ENCODE data around the gene OR1B1. TPM values are rescaled to one million over a fixed set of nuclear protein-coding genes. Genes with fewer than 3 reads are reported as not detected.

Gene OR1B1
- total RNA-seq, 1 experiment from 2014 or later, result not detected

- Histone ChIP-seq H3F3A (ENCODE audit: insufficient read depth, low read depth) (no peaks in the 10 kb centered on the region), H3K9me3 (ENCODE audit: insufficient read depth, low read depth) (no peaks in the 10 kb centered on the region), H3K27ac (no peak overlapping the region), H2AFZ (no peak overlapping the region), H3K27me3 (ENCODE audit: insufficient read depth, low read depth) (no peaks in the 10 kb centered on the region), H3K4me1 (replicated peaks; ENCODE audit: insufficient read depth) (no peaks in the 10 kb centered on the region), H3K4me3 (no peak overlapping the region), H3K4me2 (no peak overlapping the region), H3K79me2 (ENCODE audit: low read depth) (no peaks in the 10 kb centered on the region), H3K36me3 (ENCODE audit: low read depth) (no peaks in the 10 kb centered on the region), H4K20me1 (ENCODE audit: insufficient read depth) (no peaks in the 10 kb centered on the region), H3K9me2 (ENCODE audit: insufficient read depth) (no peaks in the 10 kb centered on the region)
- intact Hi-C loops (cut with micrococcal nuclease; ENCODE audit: unreplicated experiment), result no loop called here
- no peak for TF ChIP-seq EZH2 (IDR thresholded peaks at IDR 0.05; ENCODE audit: low read depth)
- TF ChIP-seq, protein P1, sequence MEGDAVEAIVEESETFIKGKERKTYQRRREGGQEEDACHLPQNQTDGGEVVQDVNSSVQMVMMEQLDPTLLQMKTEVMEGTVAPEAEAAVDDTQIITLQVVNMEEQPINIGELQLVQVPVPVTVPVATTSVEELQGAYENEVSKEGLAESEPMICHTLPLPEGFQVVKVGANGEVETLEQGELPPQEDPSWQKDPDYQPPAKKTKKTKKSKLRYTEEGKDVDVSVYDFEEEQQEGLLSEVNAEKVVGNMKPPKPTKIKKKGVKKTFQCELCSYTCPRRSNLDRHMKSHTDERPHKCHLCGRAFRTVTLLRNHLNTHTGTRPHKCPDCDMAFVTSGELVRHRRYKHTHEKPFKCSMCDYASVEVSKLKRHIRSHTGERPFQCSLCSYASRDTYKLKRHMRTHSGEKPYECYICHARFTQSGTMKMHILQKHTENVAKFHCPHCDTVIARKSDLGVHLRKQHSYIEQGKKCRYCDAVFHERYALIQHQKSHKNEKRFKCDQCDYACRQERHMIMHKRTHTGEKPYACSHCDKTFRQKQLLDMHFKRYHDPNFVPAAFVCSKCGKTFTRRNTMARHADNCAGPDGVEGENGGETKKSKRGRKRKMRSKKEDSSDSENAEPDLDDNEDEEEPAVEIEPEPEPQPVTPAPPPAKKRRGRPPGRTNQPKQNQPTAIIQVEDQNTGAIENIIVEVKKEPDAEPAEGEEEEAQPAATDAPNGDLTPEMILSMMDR (conservative IDR thresholded peaks at IDR 0.05), result no peak
- ChIA-PET POLR2A (ENCODE audit: unreplicated experiment) (no interaction called here), CTCF (no interaction called here)
- no TSS peak for BruUV-seq (replicated peaks)
- DNase-seq, result no peak
These were observed 15.2 kb downstream of the OR1B1 start for GRCh38 chr9:122642226-122642625.

GRCh38 chr9:122619996-122620395 lies 37.4 kb downstream of the OR1B1 start:
- no peaks in the 10 kb centered on the region for H3K36me3 ChIP-seq (ENCODE audit: low read depth)
- no peaks in the 10 kb centered on the region for H3K4me1 ChIP-seq (replicated peaks; ENCODE audit: insufficient read depth)
- no peak overlapping the region for H2AFZ ChIP-seq
- no peak overlapping the region for H3K4me2 ChIP-seq
- H3K79me2 ChIP-seq (ENCODE audit: low read depth), result no peaks in the 10 kb centered on the region
- POLR2A ChIA-PET (ENCODE audit: unreplicated experiment), result no interaction called here
- H3K9me3 ChIP-seq (ENCODE audit: insufficient read depth, low read depth), result no peaks in the 10 kb centered on the region
- H3F3A ChIP-seq (ENCODE audit: insufficient read depth, low read depth), result no peaks in the 10 kb centered on the region
- DNase-seq, result no peak
- H3K27ac ChIP-seq, result no peak overlapping the region
- no peaks in the 10 kb centered on the region for H4K20me1 ChIP-seq (ENCODE audit: insufficient read depth)
- H3K9me2 ChIP-seq (ENCODE audit: insufficient read depth), result no peaks in the 10 kb centered on the region
- CTCF ChIA-PET, result no interaction called here
- BruUV-seq (replicated peaks), result no TSS peak
- H3K27me3 ChIP-seq (ENCODE audit: insufficient read depth, low read depth), result peaks cover 26% of the 10 kb centered on the region
- intact Hi-C loops (cut with micrococcal nuclease; ENCODE audit: unreplicated experiment), result no loop called here
- no peak overlapping the region for H3K4me3 ChIP-seq
- no peak for TF ChIP-seq EZH2 (IDR thresholded peaks at IDR 0.05; ENCODE audit: low read depth)
- TF ChIP-seq, protein P1 (conservative IDR thresholded peaks at IDR 0.05), result no peak

DNA sequence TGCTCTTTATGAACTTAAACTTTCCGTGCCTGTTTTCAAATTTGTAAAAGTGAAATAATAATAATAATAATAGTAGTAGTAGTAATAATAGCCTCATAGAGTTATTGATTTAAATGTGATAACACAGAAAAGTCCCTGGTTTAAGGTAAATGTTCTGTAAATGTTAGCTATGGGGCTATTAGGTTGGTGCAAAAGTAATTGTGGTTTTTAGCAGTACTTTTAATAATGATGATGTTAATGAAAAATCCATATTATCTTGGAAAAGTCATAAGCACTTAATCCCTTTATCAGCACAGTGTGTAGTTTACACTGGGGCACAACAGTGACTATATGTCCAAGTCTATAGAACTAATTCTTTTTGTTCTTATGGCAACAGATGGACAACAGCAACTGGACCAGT lies 43.1 kb downstream of the OR1B1 start, which contains the start of gene OR1Q1:
Gene OR1Q1 (plus strand): TSS at position 377 of the 400 bp plus-strand sequence. CDS start 0 bp downstream, at position 377.
- BruUV-seq (replicated peaks), result no TSS peak
- Histone ChIP-seq H3K27me3 (ENCODE audit: insufficient read depth, low read depth) (peaks cover 18% of the 10 kb centered on the region; the same call in 1 of the 2 replicates), H3K9me2 (ENCODE audit: insufficient read depth) (no peaks in the 10 kb centered on the region), H4K20me1 (ENCODE audit: insufficient read depth) (no peaks in the 10 kb centered on the region), H3F3A (ENCODE audit: insufficient read depth, low read depth) (no peaks in the 10 kb centered on the region), H3K27ac (no peak within 1 kb of the TSS), H3K4me1 (replicated peaks; ENCODE audit: insufficient read depth) (no peaks in the 10 kb centered on the region), H3K4me2 (no peak within 1 kb of the TSS), H3K4me3 (no peak within 1 kb of the TSS), H3K36me3 (ENCODE audit: low read depth) (no peaks in the 10 kb centered on the region), H2AFZ (no peak within 1 kb of the TSS), H3K9me3 (ENCODE audit: insufficient read depth, low read depth) (no peaks in the 10 kb centered on the region), H3K79me2 (ENCODE audit: low read depth) (no peaks in the 10 kb centered on the region)
- ChIA-PET CTCF (no interaction called here), POLR2A (ENCODE audit: unreplicated experiment) (no interaction called here)
- intact Hi-C loops (cut with micrococcal nuclease; ENCODE audit: unreplicated experiment), result no loop called here
- DNase-seq, result no peak
- TF ChIP-seq, protein P1 (conservative IDR thresholded peaks at IDR 0.05), result no peak
- TF ChIP-seq EZH2 (IDR thresholded peaks at IDR 0.05; ENCODE audit: low read depth), result no peak

All from PC-9 (cell line).